Body of pancreas (tissue), 4 donors: ENCODE data around the gene SYPL1.

Experiments used
- POLR2A ChIP-seq, 3 donors: fragments of 450-650 bp; IDR thresholded peaks; one replicate each; pipeline ENCODE4 v1.6.1; 2016; ENCODE audit warnings: antibody characterized with exemption in 3 of 3, mild to moderate bottlenecking in 2 of 3
- TF ChIP-seq, protein P1 (sequence below), 7 experiments: fragments of 450-650 bp in 4 of 7; fragments of 200-600 bp in 3 of 7; sonication (generic) in 3 of 7; IDR thresholded peaks; one replicate each; pipeline ENCODE4 v1.5.1; 2016 to 2019; ENCODE audit warnings: antibody characterized with exemption in 7 of 7

GRCh38 chr7:106153891-106154449, 41.9 kb upstream of the SYPL1 start:
- TF ChIP-seq, protein P1, sequence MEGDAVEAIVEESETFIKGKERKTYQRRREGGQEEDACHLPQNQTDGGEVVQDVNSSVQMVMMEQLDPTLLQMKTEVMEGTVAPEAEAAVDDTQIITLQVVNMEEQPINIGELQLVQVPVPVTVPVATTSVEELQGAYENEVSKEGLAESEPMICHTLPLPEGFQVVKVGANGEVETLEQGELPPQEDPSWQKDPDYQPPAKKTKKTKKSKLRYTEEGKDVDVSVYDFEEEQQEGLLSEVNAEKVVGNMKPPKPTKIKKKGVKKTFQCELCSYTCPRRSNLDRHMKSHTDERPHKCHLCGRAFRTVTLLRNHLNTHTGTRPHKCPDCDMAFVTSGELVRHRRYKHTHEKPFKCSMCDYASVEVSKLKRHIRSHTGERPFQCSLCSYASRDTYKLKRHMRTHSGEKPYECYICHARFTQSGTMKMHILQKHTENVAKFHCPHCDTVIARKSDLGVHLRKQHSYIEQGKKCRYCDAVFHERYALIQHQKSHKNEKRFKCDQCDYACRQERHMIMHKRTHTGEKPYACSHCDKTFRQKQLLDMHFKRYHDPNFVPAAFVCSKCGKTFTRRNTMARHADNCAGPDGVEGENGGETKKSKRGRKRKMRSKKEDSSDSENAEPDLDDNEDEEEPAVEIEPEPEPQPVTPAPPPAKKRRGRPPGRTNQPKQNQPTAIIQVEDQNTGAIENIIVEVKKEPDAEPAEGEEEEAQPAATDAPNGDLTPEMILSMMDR (IDR thresholded peaks at IDR 0.05), result peak; percentile 87 to 96 (median 94)
- TF ChIP-seq POLR2A (IDR thresholded peaks at IDR 0.05), result no peak
